Ascending aorta (tissue), 2 donors: ENCODE measurements around the gene SERTAD4. TPM values are rescaled to one million over a fixed set of nuclear protein-coding genes. Genes with fewer than 3 reads are reported as not detected.

Experiments used
- DNase-seq, 2 donors: peaks; one replicate each; pipeline ENCODE4 v3.0.0-alpha.2; 2019; ENCODE audit warnings: low spot score in 2 of 2
- H3K27ac ChIP-seq, 2 donors: fragments of 200-600 bp; sonication (generic); one replicate each; pipeline ENCODE4 v1.5.1; 2016 to 2017; ENCODE audit warnings: mild to moderate bottlenecking in 1 of 2
- H3K27me3 ChIP-seq: fragments of 200-600 bp; sonication (generic); one replicate; pipeline ENCODE4 v1.5.1; 2017
- H3K36me3 ChIP-seq, 2 donors: fragments of 200-600 bp; sonication (generic); one replicate each; pipeline ENCODE4 v1.5.1; 2016
- H3K4me1 ChIP-seq, 2 donors: fragments of 200-600 bp; sonication (generic); one replicate each; pipeline ENCODE4 v1.5.1; 2016 to 2017; ENCODE audit warnings: mild to moderate bottlenecking in 1 of 2
- H3K4me3 ChIP-seq, 2 donors: fragments of 200-600 bp; sonication (generic); one replicate each; pipeline ENCODE4 v1.5.1; 2016 to 2017; ENCODE audit warnings: mild to moderate bottlenecking in 1 of 2
- H3K9me3 ChIP-seq, 2 donors: fragments of 200-600 bp; sonication (generic); one replicate each; pipeline ENCODE4 v1.5.1; 2016
- CTCF ChIP-seq, 3 experiments: fragments of 200-600 bp in 2 of 3; fragments of 450-650 bp in 1 of 3; sonication (generic) in 2 of 3; IDR thresholded peaks; one replicate each; pipeline ENCODE4 v1.5.1; 2016 to 2019; ENCODE audit warnings: antibody characterized with exemption in 3 of 3, mild to moderate bottlenecking in 1 of 3, moderate library complexity in 1 of 3
- intact Hi-C: fragments of 100-400 bp; cut with DNase I; formaldehyde crosslinking; loops from one replicate; pipeline ENCODE4 v1.15.1; 2023
- total RNA-seq: library from RNA; depleted of rRNA; stranded (reverse); fragments of >200 nt; gene quantifications from one replicate; pipeline ENCODE4 v1.1.0, GENCODE V29; 2016

SERTAD4 gene
- total RNA-seq, 1 donor from 2014 or later = 4.0 TPM

DNA sequence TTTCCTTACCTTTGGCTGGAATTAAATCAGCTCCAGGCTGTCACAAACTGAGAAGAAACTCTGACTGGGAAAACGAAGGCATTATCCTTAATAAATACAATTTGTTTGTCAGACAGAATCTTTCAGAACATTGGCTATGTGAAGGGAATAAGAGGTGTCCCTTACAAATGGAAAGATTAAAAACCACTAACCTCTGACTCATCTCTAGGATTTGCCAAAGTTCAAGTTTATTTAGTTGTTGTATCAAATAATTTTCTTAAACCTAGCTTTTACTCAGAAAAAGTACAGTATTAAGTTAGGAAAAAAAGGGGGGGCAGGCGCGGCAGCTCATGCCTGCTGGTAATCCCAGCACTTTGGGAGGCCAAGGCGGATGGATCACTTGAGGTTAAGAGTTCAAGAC is 15.7 kb downstream of the SERTAD4 start:
- Histone ChIP-seq H3K4me3 (no peak overlapping the region), H3K36me3 (no peaks in the 10 kb centered on the region), H3K4me1 (peaks cover 0 to 14% of the 10 kb centered on the region in 2 donors), H3K27ac (no peak overlapping the region), H3K9me3 (no peaks in the 10 kb centered on the region), H3K27me3 (no peaks in the 10 kb centered on the region)
- intact Hi-C loops = no loop called here
- no peak for DNase-seq
- no peak for TF ChIP-seq CTCF (IDR thresholded peaks at IDR 0.05)

GRCh38 chr1:210250665-210250997 is 18.0 kb downstream of the SERTAD4 start:
- Histone ChIP-seq H3K27ac (peak overlapping the region; percentile 9), H3K4me3 (peak overlapping the region; percentile 47 to 60), H3K27me3 (no peaks in the 10 kb centered on the region), H3K36me3 (no peaks in the 10 kb centered on the region), H3K9me3 (no peaks in the 10 kb centered on the region), H3K4me1 (peaks cover 0 to 14% of the 10 kb centered on the region in 2 donors)
- DNase-seq = no peak
- intact Hi-C loops = no loop called here
- no peak for TF ChIP-seq CTCF (IDR thresholded peaks at IDR 0.05)

- intact Hi-C loops = no loop called here
- peak in 1 of 2 donors; percentile 80 for DNase-seq
- peaks cover 0 to 14% of the 10 kb centered on the region in 2 donors for H3K4me1 ChIP-seq
Measured at GRCh38 chr1:210250998-210251679, 18.5 kb downstream of the SERTAD4 start.

DNA sequence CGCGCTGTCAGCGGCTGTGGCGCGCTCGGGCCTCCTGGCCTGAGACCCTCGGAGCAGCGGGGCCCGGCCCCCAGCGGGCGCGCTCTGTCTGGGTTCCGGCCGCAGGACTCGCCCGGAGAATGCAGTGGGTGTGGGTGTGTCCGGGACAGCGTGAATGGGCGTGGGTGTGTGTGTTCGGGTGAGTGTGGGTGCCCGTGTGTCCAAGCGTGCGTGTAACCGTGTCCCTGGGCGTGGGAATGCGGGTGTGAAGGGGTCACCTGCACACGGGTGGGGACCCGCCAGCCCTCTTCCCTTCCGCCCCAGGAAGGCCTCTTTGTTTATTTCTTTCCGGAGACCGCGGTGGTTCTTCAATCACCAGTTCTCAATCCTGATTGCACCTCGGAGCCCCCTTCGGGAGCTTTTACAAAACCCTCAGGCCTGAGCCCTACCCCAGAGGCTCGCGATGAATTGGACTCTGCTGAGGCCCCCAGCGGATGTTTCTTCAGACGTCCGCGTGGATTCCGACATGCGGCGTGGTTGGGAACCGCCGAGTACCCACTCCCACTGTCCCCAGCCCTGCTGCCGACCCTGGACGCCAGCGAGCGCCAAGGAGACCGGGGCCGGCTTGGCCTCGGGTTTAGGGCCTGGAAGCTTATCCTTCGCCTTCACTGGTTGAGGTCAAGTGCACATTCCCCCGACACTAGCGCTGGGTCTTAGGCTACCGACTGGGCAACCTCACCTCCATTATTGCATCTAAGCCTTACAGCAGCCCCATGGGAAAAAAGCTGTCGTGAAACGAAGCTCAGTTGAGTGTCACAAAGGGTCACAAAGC is 19.3 kb downstream of the SERTAD4 start:
- intact Hi-C loops = no loop called here
- peak overlapping the region in 1 of 2 donors; percentile 9 for H3K27ac ChIP-seq
- H3K27me3 ChIP-seq = no peaks in the 10 kb centered on the region
- H3K36me3 ChIP-seq = no peaks in the 10 kb centered on the region
- no peaks in the 10 kb centered on the region for H3K9me3 ChIP-seq
- no peak for TF ChIP-seq CTCF (IDR thresholded peaks at IDR 0.05)
- H3K4me1 ChIP-seq = peaks cover 0 to 14% of the 10 kb centered on the region in 2 donors
- H3K4me3 ChIP-seq = peak overlapping the region; percentile 47 to 60
- DNase-seq = no peak

More at GRCh38 chr1:210250998-210251679, 18.5 kb downstream of the SERTAD4 start:
- Histone ChIP-seq H3K27ac (peak overlapping the region; percentile 9), H3K36me3 (no peaks in the 10 kb centered on the region), H3K9me3 (no peaks in the 10 kb centered on the region), H3K4me3 (peak overlapping the region; percentile 47 to 60), H3K27me3 (no peaks in the 10 kb centered on the region)
- no peak for TF ChIP-seq CTCF (IDR thresholded peaks at IDR 0.05)

DNA sequence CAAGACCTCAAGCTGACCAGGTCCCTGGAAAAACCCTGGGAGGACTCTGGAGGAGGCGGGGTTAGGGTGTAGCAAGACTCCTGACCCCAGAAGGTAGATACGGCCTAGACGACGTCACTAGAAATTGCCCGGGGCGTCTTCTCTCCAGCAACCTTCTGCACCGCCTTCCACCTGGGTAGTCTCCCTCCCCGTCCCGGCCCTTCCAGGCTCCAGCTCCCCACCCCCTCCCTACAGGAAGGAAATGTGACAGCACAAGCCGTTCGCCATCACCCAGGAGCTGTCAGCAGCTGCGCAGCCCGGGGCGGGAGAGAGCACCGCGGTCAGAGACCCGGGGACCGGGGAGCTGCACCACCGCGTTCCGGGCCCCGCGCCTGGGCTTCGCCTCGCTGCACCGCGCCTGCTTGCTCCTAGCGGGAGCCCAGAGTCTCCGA is 20.0 kb downstream of the SERTAD4 start:
- Histone ChIP-seq H3K4me3 (no peak overlapping the region), H3K36me3 (no peaks in the 10 kb centered on the region), H3K4me1 (peaks cover 0 to 16% of the 10 kb centered on the region in 2 donors), H3K27ac (no peak overlapping the region), H3K27me3 (no peaks in the 10 kb centered on the region), H3K9me3 (no peaks in the 10 kb centered on the region)
- TF ChIP-seq CTCF (IDR thresholded peaks at IDR 0.05) = no peak
- DNase-seq = no peak
- intact Hi-C loops = no loop called here
